Measurements from ENCODE around the gene MEG3. TPM values are rescaled to one million over a fixed set of nuclear protein-coding genes. Genes with fewer than 3 reads are reported as not detected.
A peak's percentile ranks its signal among the peaks of the same experiment; 100 is the strongest.

Gene MEG3
- total RNA-seq, 2 donors from 2014 or later = not detected

- H3K27ac Mint-ChIP-seq = no peak overlapping the region
These were observed 75.0 kb downstream of the MEG3 start for GRCh38 chr14:100900837-100901390.

DNA sequence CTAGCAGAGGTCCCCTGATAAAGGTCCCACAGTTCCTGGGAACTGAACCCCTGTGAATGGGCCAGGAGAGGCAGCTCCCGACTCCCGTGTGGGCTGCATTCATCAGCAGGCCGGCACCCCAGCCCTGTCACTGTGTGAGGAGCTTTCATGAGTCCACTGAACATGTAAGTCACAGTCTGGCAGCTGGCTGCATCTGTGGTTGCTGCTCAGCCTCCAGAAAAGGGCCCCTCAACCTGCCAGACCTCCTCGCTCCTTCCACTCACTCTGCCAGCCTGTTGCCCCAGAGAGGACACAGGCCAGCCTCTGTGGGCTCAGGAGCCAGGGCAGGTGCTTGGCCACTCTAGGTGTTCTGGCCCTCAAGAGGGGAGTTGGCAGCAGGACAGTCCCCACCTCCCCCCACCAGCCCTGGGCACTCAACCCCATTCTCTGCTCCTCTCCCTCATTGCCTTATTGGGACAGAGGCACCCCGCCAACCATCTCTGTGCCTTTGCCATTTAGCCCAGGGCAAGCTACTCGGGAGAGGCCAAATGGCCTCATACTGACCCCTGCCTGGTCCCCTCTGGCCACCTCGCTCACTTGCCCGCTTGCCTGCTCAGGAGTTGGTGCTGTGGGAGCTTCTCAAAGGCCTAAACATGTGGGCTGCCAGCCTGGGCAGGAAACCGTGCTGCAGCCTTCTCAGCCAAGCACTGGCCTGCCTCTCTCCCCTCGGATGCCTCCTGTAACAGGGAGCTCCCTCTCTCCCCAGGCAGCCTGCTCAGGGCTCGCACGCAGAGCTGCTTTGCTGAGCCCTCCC, 75.7 kb downstream of the MEG3 start:
- ATAC-seq (no peak), DNase-seq (ENCODE audit: low spot score in 2 of 2) (peak in 1 of 2 donors; percentile 43)
- Mint-ChIP-seq H3K36me3 (no peaks in the 10 kb centered on the region), H3K9me3 (no peaks in the 10 kb centered on the region), H3K27ac (no peak overlapping the region)

More at GRCh38 chr14:100900837-100901390, 75.0 kb downstream of the MEG3 start:
- Mint-ChIP-seq H3K9me3 (no peaks in the 10 kb centered on the region), H3K36me3 (no peaks in the 10 kb centered on the region)
- ATAC-seq (peak in 1 of 2 donors; percentile 40), DNase-seq (ENCODE audit: low spot score in 2 of 2) (peak; percentile 25 to 31)

DNA sequence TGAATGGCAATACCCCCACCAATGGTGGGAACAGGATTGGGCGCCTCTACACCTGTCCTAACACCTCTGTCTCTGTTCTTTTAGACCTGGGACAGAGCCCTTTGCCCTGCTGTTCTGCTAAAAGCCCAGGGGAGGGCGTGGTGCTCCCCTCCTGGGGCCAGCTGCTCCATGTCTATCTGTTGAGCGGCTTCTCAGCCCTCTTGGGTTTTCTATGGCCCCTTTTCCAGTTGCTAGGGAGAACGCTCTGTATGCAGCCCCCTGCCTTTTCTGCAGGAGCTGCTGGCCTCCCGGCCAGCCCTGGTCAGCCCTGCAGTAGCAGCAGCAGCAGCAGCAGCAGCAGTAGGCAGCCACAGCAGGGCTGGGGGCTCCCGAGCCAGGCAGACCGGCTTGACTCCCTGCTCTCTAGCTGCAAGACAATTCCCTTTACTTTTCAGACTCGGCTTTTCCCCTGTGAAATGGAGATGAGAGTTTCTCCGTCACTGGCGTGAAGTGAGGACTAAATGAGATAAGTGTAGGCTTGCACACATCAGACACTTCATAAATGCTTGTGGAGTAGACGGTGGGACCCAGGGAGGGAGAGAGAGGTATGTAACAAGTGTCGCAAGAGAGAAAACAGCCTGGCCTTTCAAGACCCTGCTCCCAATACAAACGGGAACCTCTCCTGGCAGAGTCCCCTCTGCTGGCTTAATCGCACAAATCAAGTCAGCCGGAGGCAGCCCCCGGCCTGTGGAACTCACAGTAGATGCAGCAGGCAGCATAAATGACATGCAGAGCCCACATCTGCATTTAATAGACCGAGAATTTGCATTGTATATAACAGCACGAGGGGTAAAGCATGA, 76.6 kb downstream of the MEG3 start:
- DNase-seq (ENCODE audit: low spot score in 2 of 2) = peak in 1 of 2 donors; percentile 43
- H3K36me3 Mint-ChIP-seq = no peaks in the 10 kb centered on the region
- no peaks in the 10 kb centered on the region for H3K9me3 Mint-ChIP-seq
- ATAC-seq = no peak
- H3K27ac Mint-ChIP-seq = no peak overlapping the region

DNA sequence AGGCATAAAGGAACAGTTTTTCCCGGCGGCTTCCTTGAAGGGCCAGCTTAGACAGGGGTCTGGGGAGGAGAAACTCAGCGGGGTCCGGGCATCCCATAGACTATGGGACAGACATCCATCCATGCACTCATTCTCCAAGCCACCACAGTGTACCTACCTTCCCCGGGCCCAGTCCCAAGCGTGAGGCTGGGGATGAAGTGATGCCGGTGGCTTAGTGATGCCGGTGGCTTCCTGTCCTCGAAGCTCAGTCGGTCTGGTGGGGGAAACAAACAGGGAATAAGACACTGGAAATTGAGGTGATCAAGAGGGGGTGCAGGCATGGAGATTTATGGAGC, 77.2 kb downstream of the MEG3 start:
- H3K36me3 Mint-ChIP-seq = no peaks in the 10 kb centered on the region
- ATAC-seq = no peak
- no peak overlapping the region for H3K27ac Mint-ChIP-seq
- no peaks in the 10 kb centered on the region for H3K9me3 Mint-ChIP-seq
- DNase-seq (ENCODE audit: low spot score in 2 of 2) = no peak

- DNase-seq (ENCODE audit: low spot score in 2 of 2) = no peak
- Mint-ChIP-seq H3K9me3 (no peaks in the 10 kb centered on the region), H3K27ac (no peak within 1 kb of the TSS), H3K36me3 (no peaks in the 10 kb centered on the region)
- no peak for ATAC-seq
These were observed 77.8 kb downstream of the MEG3 start, which contains the start of gene RTL1 for GRCh38 chr14:100903672-100904185. TSS of gene RTL1 (minus strand) at chr14:100903722. CDS start at chr14:100884788, 18,934 bp downstream.

DNA sequence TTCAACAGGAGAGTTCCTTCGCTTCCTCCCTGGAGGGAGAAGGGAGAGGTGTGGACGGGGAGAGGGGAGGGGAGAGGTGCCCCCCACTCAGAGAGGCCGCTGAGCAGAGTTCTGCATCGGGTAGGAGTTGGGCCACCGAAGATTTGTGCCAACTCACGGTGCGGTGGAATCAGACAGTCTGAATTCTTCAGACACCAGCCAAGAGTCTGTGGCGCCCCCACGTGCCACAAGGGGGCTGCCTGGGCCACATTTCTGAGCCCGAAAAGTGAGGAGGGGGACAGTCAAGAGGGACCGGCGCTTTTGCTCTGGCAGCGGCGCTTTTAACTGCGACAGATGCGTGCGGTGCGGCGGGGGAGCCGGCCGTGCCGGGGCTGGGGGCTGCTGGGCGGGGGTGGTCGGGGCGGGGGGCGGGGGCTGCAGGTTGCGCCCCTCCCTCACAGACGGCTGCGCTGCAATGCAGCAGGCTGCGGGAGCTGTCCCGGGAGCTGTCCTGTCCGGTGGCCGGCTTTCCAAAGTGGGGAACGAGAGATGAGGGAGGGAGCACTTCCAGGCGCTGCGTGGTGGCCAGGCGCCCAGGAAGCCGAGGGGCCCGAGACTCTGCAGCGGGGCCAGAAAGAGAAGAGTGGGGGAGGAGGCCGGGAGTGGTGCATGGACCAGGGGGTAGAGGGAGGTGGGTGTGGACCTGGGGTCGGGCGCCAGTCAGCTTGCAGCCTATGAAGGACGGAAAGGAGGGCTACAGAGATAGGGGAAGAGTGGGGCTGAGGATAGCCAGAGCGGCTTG, 78.6 kb downstream of the MEG3 start:
- Mint-ChIP-seq H3K27ac (no peak overlapping the region), H3K36me3 (no peaks in the 10 kb centered on the region), H3K9me3 (no peaks in the 10 kb centered on the region)
- no peak for ATAC-seq
- no peak for DNase-seq (ENCODE audit: low spot score in 2 of 2)

DNA sequence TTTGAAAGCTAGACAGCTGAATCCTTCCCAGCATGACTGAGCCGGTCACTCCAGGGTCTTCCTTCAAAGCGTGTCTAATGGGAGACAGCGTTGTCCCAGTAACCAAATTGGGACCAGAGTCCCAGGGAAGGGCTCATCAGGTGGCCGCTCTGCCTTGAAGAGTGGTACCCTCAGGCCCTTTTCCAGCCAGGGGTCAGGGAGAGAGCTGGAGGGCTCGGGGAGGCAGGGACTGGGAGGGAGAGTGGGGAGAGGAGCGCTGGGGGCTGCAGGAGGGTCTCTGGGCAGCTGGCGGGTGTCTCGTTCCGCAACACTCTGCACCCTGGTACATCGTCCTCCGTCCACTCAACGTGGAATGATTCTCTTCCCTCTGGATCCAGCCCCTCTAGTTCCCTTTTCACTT, 79.2 kb downstream of the MEG3 start:
- Mint-ChIP-seq H3K27ac (no peak overlapping the region), H3K9me3 (no peaks in the 10 kb centered on the region), H3K36me3 (no peaks in the 10 kb centered on the region)
- ATAC-seq (no peak), DNase-seq (ENCODE audit: low spot score in 2 of 2) (no peak)

- ATAC-seq = no peak
- Mint-ChIP-seq H3K36me3 (no peaks in the 10 kb centered on the region), H3K9me3 (no peaks in the 10 kb centered on the region), H3K27ac (no peak overlapping the region)
- DNase-seq (ENCODE audit: low spot score in 2 of 2) = no peak
These were observed 80.5 kb downstream of the MEG3 start for GRCh38 chr14:100906420-100906819.

- ATAC-seq = no peak
- H3K9me3 Mint-ChIP-seq = no peaks in the 10 kb centered on the region
- DNase-seq (ENCODE audit: low spot score in 2 of 2) = no peak
- H3K36me3 Mint-ChIP-seq = no peaks in the 10 kb centered on the region
- H3K27ac Mint-ChIP-seq = no peak overlapping the region
These were observed 81.3 kb downstream of the MEG3 start for GRCh38 chr14:100907240-100907639.

DNA sequence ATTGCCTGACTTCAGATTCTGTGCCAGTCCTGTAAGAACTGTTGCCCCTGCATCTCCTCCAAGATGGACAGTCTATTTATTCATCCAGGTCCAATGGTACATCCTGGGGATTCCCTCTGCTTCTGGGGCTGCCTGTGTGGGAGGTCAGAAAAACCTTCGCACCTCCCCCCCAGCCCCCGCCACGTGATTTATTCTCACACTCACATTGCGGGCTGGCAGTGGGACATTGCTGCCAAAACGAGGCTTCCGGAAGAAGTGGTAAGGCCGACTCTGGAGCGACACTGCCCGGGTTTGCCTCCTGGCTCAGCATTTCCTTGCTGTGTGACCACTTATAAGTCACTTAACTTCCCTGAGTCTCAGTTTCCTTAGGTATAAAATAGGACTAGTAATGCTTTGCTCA, 83.5 kb downstream of the MEG3 start:
- DNase-seq (ENCODE audit: low spot score in 2 of 2) (no peak), ATAC-seq (no peak)
- H3K36me3 Mint-ChIP-seq = no peaks in the 10 kb centered on the region
- H3K27ac Mint-ChIP-seq = no peak overlapping the region
- no peaks in the 10 kb centered on the region for H3K9me3 Mint-ChIP-seq

Other genes with a start within 250 kb of the MEG3 start
- 1 to 10 TPM; 1.3 to 8.0 TPM for gene BEGAIN, start 238.7 kb upstream of the MEG3 start, total RNA-seq
- gene DLK1, start 99.2 kb upstream of the MEG3 start, total RNA-seq = not detected
- gene RTL1, start 77.6 kb downstream of the MEG3 start, total RNA-seq = not detected

Measured in activated naive CD4-positive, alpha-beta T cell treated with anti-CD3 and anti-CD28 coated beads, Interleukin-2, amount 50 U/mL, for 72 hours (primary cell).